Astrocyte (in vitro differentiated cells and primary cell): ENCODE data around the gene TMEM141. TPM values are rescaled to one million over a fixed set of nuclear protein-coding genes. Genes with fewer than 3 reads are reported as not detected.
A peak's percentile ranks its signal among the peaks of the same experiment; 100 is the strongest.

ENCODE experiments used
- DNase-seq: peaks from one replicate; pipeline ENCODE4 v3.0.0-alpha.2; 2010; ENCODE audit warnings: low read depth
- FAIRE-seq: peaks from 2 replicates; lab custom pipeline; 2011; peaks lifted over from hg19 to GRCh38; lab: Jason Lieb, UNC
- H2AFZ ChIP-seq: 2 replicates; pipeline ENCODE4 v1.6.0; 2012; ENCODE audit warnings: low read depth, low read length, inconsistent platforms
- H3K27ac ChIP-seq: 2 replicates; pipeline ENCODE4 v1.5.1; 2011; ENCODE audit warnings: low read depth, low read length, inconsistent platforms
- H3K27me3 ChIP-seq: 2 replicates; pipeline ENCODE4 v1.6.0; 2011; ENCODE audit warnings: low read length, inconsistent platforms; ENCODE audit not compliant: insufficient read depth
- H3K36me3 ChIP-seq: 2 replicates; pipeline ENCODE4 v1.5.1; 2011; ENCODE audit warnings: low read length, inconsistent platforms; ENCODE audit not compliant: insufficient read depth
- H3K4me1 ChIP-seq: 2 replicates; pipeline ENCODE4 v1.5.1; 2011; ENCODE audit warnings: low read length, inconsistent platforms; ENCODE audit not compliant: insufficient read depth
- H3K4me2 ChIP-seq: 2 replicates; pipeline ENCODE4 v1.6.0; 2012; ENCODE audit warnings: low read length, inconsistent platforms
- H3K4me3 ChIP-seq: 2 replicates; pipeline ENCODE4 v1.5.1; 2011; ENCODE audit warnings: low read depth, mild to moderate bottlenecking, low read length, inconsistent platforms; ENCODE audit not compliant: insufficient read depth
- H3K79me2 ChIP-seq: 2 replicates; pipeline ENCODE4 v1.6.0; 2012; ENCODE audit warnings: mild to moderate bottlenecking, low read length, inconsistent platforms; ENCODE audit not compliant: insufficient read depth
- H3K9ac ChIP-seq: 2 replicates; pipeline ENCODE4 v1.6.0; 2012; ENCODE audit warnings: mild to moderate bottlenecking, low read length, inconsistent platforms
- H3K9me3 ChIP-seq: 2 replicates; pipeline ENCODE4 v1.5.1; 2012; ENCODE audit warnings: low read depth, mild to moderate bottlenecking, low read length, inconsistent platforms; ENCODE audit not compliant: insufficient read depth
- H4K20me1 ChIP-seq: 2 replicates; pipeline ENCODE4 v1.6.0; 2012; ENCODE audit warnings: low read length, inconsistent platforms; ENCODE audit not compliant: insufficient read depth
- H3K27ac Mint-ChIP-seq: one replicate; pipeline ENCODE4 v1.8.0; 2021; ENCODE audit warnings: mild to moderate bottlenecking, mixed read lengths; ENCODE audit not compliant: unreplicated experiment
- H3K27me3 Mint-ChIP-seq: one replicate; pipeline ENCODE4 v1.8.0; 2021; ENCODE audit warnings: low read depth, mixed read lengths; ENCODE audit not compliant: unreplicated experiment
- H3K36me3 Mint-ChIP-seq: one replicate; pipeline ENCODE4 v1.8.0; 2021; ENCODE audit warnings: low read depth, mixed read lengths; ENCODE audit not compliant: unreplicated experiment
- H3K4me1 Mint-ChIP-seq: one replicate; pipeline ENCODE4 v1.8.0; 2021; ENCODE audit warnings: low read depth, mixed read lengths; ENCODE audit not compliant: unreplicated experiment
- H3K4me3 Mint-ChIP-seq: one replicate; pipeline ENCODE4 v1.8.0; 2021; ENCODE audit warnings: mild to moderate bottlenecking, moderate library complexity, mixed read lengths; ENCODE audit not compliant: unreplicated experiment
- H3K9me3 Mint-ChIP-seq: one replicate; pipeline ENCODE4 v1.8.0; 2021; ENCODE audit warnings: mild to moderate bottlenecking, mixed read lengths; ENCODE audit not compliant: unreplicated experiment
- EZH2 ChIP-seq: IDR thresholded peaks from 2 replicates; pipeline ENCODE4 v1.6.1; 2012; ENCODE audit warnings: mild to moderate bottlenecking, low read length, inconsistent platforms; ENCODE audit not compliant: insufficient read depth
- total RNA-seq: library from RNA; stranded (reverse); gene quantifications from 2 replicates; pipeline ENCODE4 v1.2.1, GENCODE V29; 2021
- TF ChIP-seq, protein P1 (sequence below): IDR thresholded peaks from 2 replicates; pipeline ENCODE4 v1.5.1; 2011; ENCODE audit warnings: low read depth, mild to moderate bottlenecking, inconsistent platforms, low read length, moderate library complexity; ENCODE audit not compliant: insufficient read depth

TMEM141 gene
- total RNA-seq, 1 donor from 2014 or later: 40.8 TPM

DNA sequence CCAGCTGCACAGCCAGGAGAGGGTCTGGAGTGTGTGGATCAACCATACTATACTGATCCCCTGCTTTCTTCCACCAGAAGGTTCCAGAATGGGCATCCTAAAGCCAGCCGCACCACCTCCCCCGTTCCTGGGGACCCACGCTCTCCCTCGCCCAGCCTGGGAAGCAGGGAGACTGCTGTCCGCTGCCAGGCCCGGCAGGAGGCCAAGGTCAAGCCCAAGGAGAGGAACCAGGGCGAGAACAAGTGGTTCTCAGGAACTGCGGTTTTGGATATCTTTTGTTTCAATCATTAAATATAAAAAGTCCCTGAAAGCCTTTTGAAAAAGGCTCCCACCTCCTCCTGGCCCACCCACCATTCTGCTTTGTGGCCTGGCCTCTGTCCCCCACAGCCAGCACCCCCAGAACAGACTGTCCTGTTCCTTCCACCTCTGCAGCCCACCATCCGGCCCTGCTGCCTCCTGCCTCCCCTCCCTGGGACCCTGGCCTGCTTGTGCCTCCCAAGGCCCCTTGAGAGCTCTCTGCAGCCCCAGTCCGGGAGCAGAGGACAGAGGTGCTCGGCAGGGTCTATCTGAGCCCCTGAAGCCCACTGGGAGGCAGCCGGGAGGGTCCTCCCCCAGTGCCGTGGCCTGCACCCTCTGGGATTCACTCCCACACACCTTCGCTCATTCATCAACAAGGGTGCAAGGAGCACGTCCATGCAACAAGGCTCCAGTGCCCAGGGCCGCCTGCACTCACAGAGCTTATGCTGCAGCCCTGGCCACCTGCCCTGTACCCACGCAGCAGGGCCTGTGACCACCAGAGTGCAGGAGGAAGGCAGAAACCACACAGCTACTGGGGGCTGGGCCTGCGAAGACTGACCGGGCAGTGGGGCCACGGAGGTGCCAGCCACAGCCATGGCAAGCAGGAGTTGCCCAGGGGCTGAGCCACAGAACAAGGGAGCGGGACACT is 42.2 kb upstream of the TMEM141 start:
- Mint-ChIP-seq H3K9me3 (peaks cover 11% of the 10 kb centered on the region), H3K4me1 (no peaks in the 10 kb centered on the region), H3K27me3 (peaks cover 14% of the 10 kb centered on the region), H3K36me3 (peaks cover 2% of the 10 kb centered on the region), H3K4me3 (peak overlapping the region; percentile 35), H3K27ac (no peak overlapping the region)
- no peaks in the 10 kb centered on the region for H4K20me1 ChIP-seq
- no peak overlapping the region for H3K9ac ChIP-seq
- no peak overlapping the region for H3K27ac ChIP-seq
- no peaks in the 10 kb centered on the region for H3K79me2 ChIP-seq
- H3K4me1 ChIP-seq: no peaks in the 10 kb centered on the region
- H3K36me3 ChIP-seq: no peaks in the 10 kb centered on the region
- DNase-seq: no peak
- H3K4me3 ChIP-seq: no peak overlapping the region
- no peak overlapping the region for H3K4me2 ChIP-seq
- no peak for FAIRE-seq
- no peak for TF ChIP-seq EZH2
- TF ChIP-seq, protein P1, sequence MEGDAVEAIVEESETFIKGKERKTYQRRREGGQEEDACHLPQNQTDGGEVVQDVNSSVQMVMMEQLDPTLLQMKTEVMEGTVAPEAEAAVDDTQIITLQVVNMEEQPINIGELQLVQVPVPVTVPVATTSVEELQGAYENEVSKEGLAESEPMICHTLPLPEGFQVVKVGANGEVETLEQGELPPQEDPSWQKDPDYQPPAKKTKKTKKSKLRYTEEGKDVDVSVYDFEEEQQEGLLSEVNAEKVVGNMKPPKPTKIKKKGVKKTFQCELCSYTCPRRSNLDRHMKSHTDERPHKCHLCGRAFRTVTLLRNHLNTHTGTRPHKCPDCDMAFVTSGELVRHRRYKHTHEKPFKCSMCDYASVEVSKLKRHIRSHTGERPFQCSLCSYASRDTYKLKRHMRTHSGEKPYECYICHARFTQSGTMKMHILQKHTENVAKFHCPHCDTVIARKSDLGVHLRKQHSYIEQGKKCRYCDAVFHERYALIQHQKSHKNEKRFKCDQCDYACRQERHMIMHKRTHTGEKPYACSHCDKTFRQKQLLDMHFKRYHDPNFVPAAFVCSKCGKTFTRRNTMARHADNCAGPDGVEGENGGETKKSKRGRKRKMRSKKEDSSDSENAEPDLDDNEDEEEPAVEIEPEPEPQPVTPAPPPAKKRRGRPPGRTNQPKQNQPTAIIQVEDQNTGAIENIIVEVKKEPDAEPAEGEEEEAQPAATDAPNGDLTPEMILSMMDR: no peak
- H3K27me3 ChIP-seq: peaks cover 3% of the 10 kb centered on the region
- no peaks in the 10 kb centered on the region for H3K9me3 ChIP-seq
- no peak overlapping the region for H2AFZ ChIP-seq

DNA sequence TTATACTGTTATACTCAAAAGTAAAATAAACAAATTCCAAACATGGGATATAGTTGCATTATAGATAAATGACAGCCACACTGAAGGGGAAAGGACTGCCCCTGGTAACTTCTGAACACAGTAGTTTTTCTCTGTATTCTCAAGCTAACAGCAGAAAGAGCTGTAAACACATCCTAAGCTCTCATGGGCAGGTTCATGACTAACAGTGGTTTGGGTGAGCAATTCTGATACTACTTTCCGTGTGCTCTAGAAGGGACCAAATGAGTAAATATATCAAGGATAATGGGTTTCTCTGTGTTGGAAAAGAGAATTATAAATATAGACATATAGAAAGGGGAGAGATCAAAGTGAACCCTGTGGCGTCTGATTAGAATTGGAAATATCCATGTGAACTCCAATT is 40.6 kb upstream of the TMEM141 start:
- FAIRE-seq (no peak), DNase-seq (no peak)
- peaks cover 5% of the 10 kb centered on the region for H3K36me3 Mint-ChIP-seq
- Histone ChIP-seq H2AFZ (no peak overlapping the region), H3K4me3 (no peak overlapping the region), H3K4me2 (no peak overlapping the region), H3K4me1 (no peaks in the 10 kb centered on the region), H3K79me2 (no peaks in the 10 kb centered on the region), H3K9ac (no peak overlapping the region), H3K36me3 (no peaks in the 10 kb centered on the region), H3K9me3 (peaks cover 3% of the 10 kb centered on the region), H3K27ac (no peak overlapping the region), H4K20me1 (no peaks in the 10 kb centered on the region), H3K27me3 (peaks cover 3% of the 10 kb centered on the region)
- peaks cover 16% of the 10 kb centered on the region for H3K27me3 Mint-ChIP-seq
- TF ChIP-seq EZH2: no peak
- TF ChIP-seq, protein P1: no peak
- no peaks in the 10 kb centered on the region for H3K4me1 Mint-ChIP-seq
- no peak overlapping the region for H3K4me3 Mint-ChIP-seq
- H3K9me3 Mint-ChIP-seq: peaks cover 14% of the 10 kb centered on the region
- no peak overlapping the region for H3K27ac Mint-ChIP-seq

GRCh38 chr9:136751244-136751643 is 39.9 kb upstream of the TMEM141 start:
- Histone ChIP-seq H3K36me3 (no peaks in the 10 kb centered on the region), H3K9me3 (peaks cover 7% of the 10 kb centered on the region), H3K4me3 (no peak overlapping the region), H3K27me3 (peaks cover 3% of the 10 kb centered on the region), H3K27ac (no peak overlapping the region), H2AFZ (no peak overlapping the region), H3K4me1 (no peaks in the 10 kb centered on the region), H3K4me2 (no peak overlapping the region), H3K9ac (no peak overlapping the region), H3K79me2 (no peaks in the 10 kb centered on the region), H4K20me1 (no peaks in the 10 kb centered on the region)
- Mint-ChIP-seq H3K27ac (no peak overlapping the region), H3K36me3 (peaks cover 5% of the 10 kb centered on the region), H3K27me3 (peaks cover 14% of the 10 kb centered on the region), H3K9me3 (peaks cover 17% of the 10 kb centered on the region), H3K4me3 (no peak overlapping the region), H3K4me1 (no peaks in the 10 kb centered on the region)
- FAIRE-seq (no peak), DNase-seq (no peak)
- no peak for TF ChIP-seq EZH2
- TF ChIP-seq, protein P1: no peak
